H1 (cell line): ENCODE measurements around the gene HERC3. TPM values are rescaled to one million over a fixed set of nuclear protein-coding genes. Genes with fewer than 3 reads are reported as not detected.

Experiments used
- CTCF ChIA-PET: fragments of 300-600 bp; sonication (Branson Sonifier 250); formaldehyde crosslinking; loops from one replicate; lab custom pipeline; 2021; ENCODE audit not compliant: partially characterized antibody; lab: Charles Lee
- POLR2A ChIA-PET: fragments of 300-600 bp; sonication (Branson Sonifier 250); formaldehyde crosslinking; loops from one replicate; lab custom pipeline; 2021; ENCODE audit warnings: inconsistent platforms; ENCODE audit not compliant: partially characterized antibody; lab: Charles Lee
- DNase-seq, 2 experiments: peaks; one replicate each; pipeline versions ENCODE4 v3.0.0 to v3.0.0-alpha.2; 2010 to 2022; ENCODE audit warnings: low spot score in 2 of 2, low read depth in 1 of 2, mixed read lengths in 1 of 2
- FAIRE-seq: peaks from 2 replicates; lab custom pipeline; 2011; peaks lifted over from hg19 to GRCh38; lab: Jason Lieb, UNC
- H2AFZ ChIP-seq: 2 replicates; pipeline ENCODE4 v1.8.1; 2012; ENCODE audit warnings: low read length, inconsistent platforms
- H2AK5ac ChIP-seq: 2 replicates; pipeline ENCODE4 v1.6.1; 2013; ENCODE audit warnings: low read depth, low read length
- H2BK120ac ChIP-seq: replicated peaks from 2 replicates; pipeline ENCODE3; 2013; ENCODE audit warnings: low read depth, low read length, inconsistent platforms
- H2BK12ac ChIP-seq: 2 replicates; pipeline ENCODE4 v1.6.1; 2013; ENCODE audit warnings: low read depth, low read length
- H2BK15ac ChIP-seq: 2 replicates; pipeline ENCODE4 v1.6.1; 2013; ENCODE audit warnings: low read length
- H2BK20ac ChIP-seq: 2 replicates; pipeline ENCODE4 v1.6.1; 2013; ENCODE audit warnings: low read length
- H2BK5ac ChIP-seq: 2 replicates; pipeline ENCODE4 v1.6.1; 2013; ENCODE audit warnings: low read depth, low read length
- H3K14ac ChIP-seq: 2 replicates; pipeline ENCODE4 v1.6.1; 2013; ENCODE audit warnings: inconsistent platforms; ENCODE audit not compliant: insufficient read length
- H3K18ac ChIP-seq: 2 replicates; pipeline ENCODE4 v1.6.1; 2013; ENCODE audit warnings: low read length; ENCODE audit errors: extremely low read depth
- H3K23ac ChIP-seq: 2 replicates; pipeline ENCODE4 v1.6.1; 2013; ENCODE audit warnings: inconsistent platforms; ENCODE audit not compliant: insufficient read length
- H3K23me2 ChIP-seq: 2 replicates; pipeline ENCODE4 v1.6.1; 2013; ENCODE audit warnings: low read depth, low read length
- H3K27ac ChIP-seq: 2 replicates; pipeline ENCODE4 v1.6.1; 2011; ENCODE audit warnings: low read depth, low read length, inconsistent platforms
- H3K27me3 ChIP-seq, 4 experiments: replicated peaks in 1 of 4; 1 replicate in 1 of 4; 2 replicates in 3 of 4; pipeline versions ENCODE4 v1.6.1 to v1.8.1; 2011 to 2013; ENCODE audit warnings: low read length in 3 of 4, mild to moderate bottlenecking in 3 of 4, inconsistent platforms in 2 of 4, mixed read lengths in 2 of 4, moderate library complexity in 1 of 4; ENCODE audit not compliant: control insufficient read depth in 3 of 4, insufficient read depth in 3 of 4; ENCODE audit errors: extremely low read depth in 1 of 4
- H3K36me3 ChIP-seq, 4 experiments: 2 replicates each; pipeline versions ENCODE4 v1.6.1 to v1.8.1; 2011 to 2013; ENCODE audit warnings: mild to moderate bottlenecking in 4 of 4, low read length in 3 of 4, moderate library complexity in 2 of 4, control low read depth in 1 of 4, inconsistent platforms in 1 of 4; ENCODE audit not compliant: insufficient read depth in 4 of 4, control insufficient read depth in 2 of 4
- H3K4ac ChIP-seq: replicated peaks from 2 replicates; pipeline ENCODE3; 2013; ENCODE audit warnings: low read length, low read depth, mixed read lengths, inconsistent platforms; ENCODE audit not compliant: insufficient read length
- H3K4me1 ChIP-seq, 4 experiments: replicated peaks in 1 of 4; 1 replicate in 1 of 4; 2 replicates in 3 of 4; pipeline versions ENCODE4 v1.6.1 to v1.8.1; 2011 to 2013; ENCODE audit warnings: low read length in 3 of 4, inconsistent platforms in 2 of 4, mixed read lengths in 1 of 4; ENCODE audit not compliant: insufficient read depth in 4 of 4, control insufficient read depth in 3 of 4
- H3K4me2 ChIP-seq, 2 experiments: 2 replicates each; pipeline versions ENCODE4 v1.6.1 to v1.8.1; 2011 to 2013; ENCODE audit warnings: low read depth in 2 of 2, low read length in 2 of 2, control low read depth in 1 of 2, inconsistent platforms in 1 of 2, mild to moderate bottlenecking in 1 of 2; ENCODE audit not compliant: insufficient read depth in 1 of 2
- H3K4me3 ChIP-seq, 4 experiments: fragments of 200-600, 300-600 bp in 1 of 4; sonication (generic), shearing (Covaris generic), sonication (Bioruptor Twin) in 1 of 4; 2 replicates each; pipeline versions ENCODE4 v1.5.1 to v1.8.1; 2011 to 2016; ENCODE audit warnings: low read length in 4 of 4, low read depth in 3 of 4, control low read depth in 2 of 4, inconsistent platforms in 2 of 4, mild to moderate bottlenecking in 2 of 4, mixed read lengths in 1 of 4, moderate library complexity in 1 of 4; ENCODE audit not compliant: insufficient read depth in 2 of 4; ENCODE audit errors: extremely low read depth in 1 of 4
- H3K56ac ChIP-seq: replicated peaks from 2 replicates; pipeline ENCODE3; 2013; ENCODE audit warnings: low read depth, mild to moderate bottlenecking, mixed read lengths, low read length, inconsistent platforms; ENCODE audit not compliant: insufficient read length
- H3K79me1 ChIP-seq: 2 replicates; pipeline ENCODE4 v1.6.1; 2013; ENCODE audit warnings: low read depth, low read length, control low read depth
- H3K79me2 ChIP-seq, 2 experiments: 2 replicates each; pipeline versions ENCODE4 v1.6.1 to v1.8.1; 2012 to 2013; ENCODE audit warnings: low read length in 2 of 2, mild to moderate bottlenecking in 2 of 2, inconsistent platforms in 1 of 2; ENCODE audit not compliant: insufficient read depth in 2 of 2, control insufficient read depth in 1 of 2
- H3K9ac ChIP-seq, 4 experiments: replicated peaks in 1 of 4; 1 replicate in 1 of 4; 2 replicates in 3 of 4; pipeline versions ENCODE4 v1.6.1 to v1.8.1; 2011 to 2013; ENCODE audit warnings: low read depth in 3 of 4, low read length in 3 of 4, control low read depth in 2 of 4, mild to moderate bottlenecking in 2 of 4, moderate library complexity in 2 of 4, inconsistent platforms in 1 of 4; ENCODE audit errors: extremely low read depth in 1 of 4
- H3K9me3 ChIP-seq, 2 experiments: 2 replicates each; pipeline versions ENCODE4 v1.6.1 to v1.8.1; 2012 to 2013; ENCODE audit warnings: mild to moderate bottlenecking in 2 of 2, moderate library complexity in 2 of 2, control low read depth in 1 of 2, inconsistent platforms in 1 of 2, low read depth in 1 of 2, low read length in 1 of 2, mixed read lengths in 1 of 2; ENCODE audit not compliant: insufficient read depth in 2 of 2
- H4K20me1 ChIP-seq, 2 experiments: replicated peaks in 1 of 2; 2 replicates each; pipeline versions ENCODE3 to v1.8.1; 2011 to 2013; ENCODE audit warnings: inconsistent platforms in 2 of 2, low read length in 2 of 2, mild to moderate bottlenecking in 1 of 2; ENCODE audit not compliant: insufficient read depth in 2 of 2, control insufficient read depth in 1 of 2
- H4K5ac ChIP-seq: 2 replicates; pipeline ENCODE4 v1.6.1; 2013; ENCODE audit warnings: low read length, low read depth, mixed read lengths, inconsistent platforms; ENCODE audit not compliant: insufficient read length
- H4K8ac ChIP-seq: 2 replicates; pipeline ENCODE4 v1.8.0; 2013; ENCODE audit warnings: mild to moderate bottlenecking, moderate library complexity, low read length, inconsistent platforms; ENCODE audit not compliant: insufficient read depth; ENCODE audit errors: extremely low read depth
- H4K91ac ChIP-seq: replicated peaks from 2 replicates; pipeline ENCODE3; 2013; ENCODE audit warnings: low read length, mixed read lengths, inconsistent platforms; ENCODE audit not compliant: insufficient read length
- BACH1 ChIP-seq: IDR thresholded peaks from 2 replicates; pipeline ENCODE4 v1.6.1; 2012; ENCODE audit warnings: low read length, improper control_type of control experiment
- CBX8 ChIP-seq: fragments of 300-800, 300-1000 bp; sonication (generic); IDR thresholded peaks from 2 replicates; pipeline ENCODE4 v1.7.1; 2016; ENCODE audit warnings: low read depth, low read length, borderline replicate concordance
- CHD1 ChIP-seq: IDR thresholded peaks from 2 replicates; pipeline ENCODE4 v1.6.1; 2012; ENCODE audit warnings: low read depth, low read length, improper control_type of control experiment
- E2F6 ChIP-seq: IDR thresholded peaks from 2 replicates; pipeline ENCODE4 v1.6.1; 2012; ENCODE audit warnings: inconsistent platforms
- KDM4A ChIP-seq: IDR thresholded peaks from one replicate; pipeline ENCODE4 v1.7.1; 2012; ENCODE audit warnings: low read depth, mild to moderate bottlenecking, moderate library complexity, low read length, inconsistent platforms; ENCODE audit not compliant: severe bottlenecking
- NRF1 ChIP-seq: IDR thresholded peaks from 2 replicates; pipeline ENCODE4 v1.6.1; 2011; ENCODE audit warnings: mild to moderate bottlenecking, low read depth, low read length, improper control_type of control experiment
- RFX5 ChIP-seq: IDR thresholded peaks from 2 replicates; pipeline ENCODE4 v1.6.1; 2011; ENCODE audit warnings: low read depth, low read length, improper control_type of control experiment, borderline replicate concordance
- RNF2 ChIP-seq: fragments of 200-900, 300-1000 bp; sonication (generic); IDR thresholded peaks from 2 replicates; pipeline ENCODE4 v1.7.1; 2016; ENCODE audit warnings: borderline replicate concordance, low read depth, mild to moderate bottlenecking, antibody characterized with exemption, low read length; ENCODE audit not compliant: poor library complexity, severe bottlenecking; ENCODE audit errors: missing control alignments
- RXRA ChIP-seq: IDR thresholded peaks from 2 replicates; pipeline ENCODE4 v1.6.1; 2011; ENCODE audit warnings: low read depth, mild to moderate bottlenecking, low read length, moderate library complexity; ENCODE audit not compliant: insufficient read depth
- SIRT6 ChIP-seq: IDR thresholded peaks from one replicate; pipeline ENCODE4 v1.7.1; 2012; ENCODE audit warnings: low read length, inconsistent platforms
- SIX5 ChIP-seq: IDR thresholded peaks from 2 replicates; pipeline ENCODE4 v1.6.1; 2011; ENCODE audit warnings: mild to moderate bottlenecking, low read depth, low read length
- SP1 ChIP-seq: IDR thresholded peaks from 2 replicates; pipeline ENCODE4 v1.6.1; 2011; ENCODE audit warnings: low read depth, low read length
- SUZ12 ChIP-seq: fragments of 200-600 bp; sonication (generic); IDR thresholded peaks from 2 replicates; pipeline ENCODE4 v1.6.1; 2012; ENCODE audit warnings: mild to moderate bottlenecking, inconsistent platforms, low read length, moderate library complexity, mixed read lengths
- TBP ChIP-seq: IDR thresholded peaks from 2 replicates; pipeline ENCODE4 v1.6.1; 2011; ENCODE audit warnings: low read depth, low read length, improper control_type of control experiment
- WGBS, 2 experiments: shearing (Covaris generic) in 1 of 2; methylation state at CpG; one replicate each; pipeline versions ENCODE4 v1.1.6 to v1.1.7; 2013 to 2015; ENCODE audit warnings: low lambda C conversion rate in 2 of 2, mixed read lengths in 2 of 2, inconsistent platforms in 1 of 2, low coverage in 1 of 2, missing lambda C conversion rate in 1 of 2; ENCODE audit not compliant: insufficient replicate concordance in 2 of 2, insufficient coverage in 1 of 2, insufficient read length in 1 of 2; ENCODE audit errors: extremely low coverage in 1 of 2, missing lambda C conversion rate in 1 of 2; 5-methylcytosine and 5-hydroxymethylcytosine counted together
- polyA plus RNA-seq, 7 experiments: library from polyadenylated mRNA; depleted of rRNA in 3 of 7; stranded (reverse) in 5 of 7; unstranded in 2 of 7; fragments of >200 nt in 5 of 7; fragments of 200-250 nt in 2 of 7; gene quantifications; 1 replicate in 5 of 7; 2 replicates in 1 of 7; 4 replicates in 1 of 7; pipeline versions ENCODE4 v1.2.1 to v1.2.3, GENCODE V29; 2011 to 2013; ENCODE audit warnings: missing spikeins in 2 of 7, mixed read lengths in 2 of 7
- total RNA-seq: library from RNA; stranded (reverse); fragmentation: NEBNext Ultra II Directional; extraction: Animal tissue kit (Norgen Biotek cat#: 25700); gene quantifications from 2 replicates; pipeline ENCODE4 v1.2.1, GENCODE V29; 2021

Gene HERC3
- total and polyA plus RNA-seq, 2 of the 8 experiments (the other 6 are each of a cell fraction or from before 2014, with no cell fraction given), result 1.4 to 5.7 TPM

DNA sequence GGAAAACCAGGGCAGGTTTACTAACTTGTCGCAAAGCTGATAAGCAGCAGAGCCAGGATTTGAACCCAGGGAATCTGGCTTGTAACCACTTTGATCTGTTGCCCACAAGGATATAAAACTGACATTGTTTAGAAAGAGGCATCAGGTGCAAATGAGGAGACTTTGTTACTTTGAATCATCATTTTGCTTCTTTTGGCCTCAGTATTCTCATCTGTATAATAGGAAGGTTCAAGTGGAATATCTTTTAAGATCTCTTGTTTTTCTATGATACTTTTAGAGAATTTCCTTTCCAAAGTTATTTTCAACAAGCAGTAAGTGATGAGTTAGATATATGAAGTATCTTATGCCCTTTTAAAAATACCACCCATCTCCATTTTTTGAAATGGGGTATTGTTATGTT, 163.2 kb downstream of the HERC3 start:
- POLR2A ChIA-PET, result no interaction called here
- no peak overlapping the region for H2BK20ac ChIP-seq
- no peak overlapping the region for H4K5ac ChIP-seq
- WGBS, 2 experiments, result 94% methylated on average over 1 of the region's 1 CpG; no CpG with 5 or more reads in 1 of the 2 experiments
- H3K9ac ChIP-seq, result no peak overlapping the region
- no peaks in the 10 kb centered on the region for H3K79me1 ChIP-seq
- peaks cover 3 to 11% (median 7%) of the 10 kb centered on the region in 4 experiments; a peak in 4 of 7 replicates for H3K4me1 ChIP-seq
- no peak overlapping the region for H3K4me2 ChIP-seq
- no peaks in the 10 kb centered on the region for H3K23me2 ChIP-seq
- H3K14ac ChIP-seq, result no peak overlapping the region
- H4K8ac ChIP-seq, result no peak overlapping the region
- FAIRE-seq, result no peak
- no peak overlapping the region for H2BK120ac ChIP-seq
- peaks cover 0 to 3% of the 10 kb centered on the region in 2 experiments for H4K20me1 ChIP-seq
- no peak overlapping the region for H2AK5ac ChIP-seq
- CTCF ChIA-PET, result interaction anchor here (0.8 to 2.3 kb wide), 4 partner anchors 8 to 268 kb away, joined by 3 to 7 read pairs (median 4); no protein-coding TSS in a partner anchor
- no peak overlapping the region for H3K4me3 ChIP-seq
- no peak overlapping the region for H2AFZ ChIP-seq
- H3K23ac ChIP-seq, result no peak overlapping the region
- H3K27me3 ChIP-seq, result no peaks in the 10 kb centered on the region
- DNase-seq, result no peak
- no peak overlapping the region for H3K27ac ChIP-seq
- no peak overlapping the region for H3K56ac ChIP-seq
- H3K4ac ChIP-seq, result no peak overlapping the region
- H2BK15ac ChIP-seq, result no peak overlapping the region
- H2BK5ac ChIP-seq, result no peak overlapping the region
- H2BK12ac ChIP-seq, result no peak overlapping the region
- H3K18ac ChIP-seq, result no peak overlapping the region
- H4K91ac ChIP-seq, result no peak overlapping the region
- H3K9me3 ChIP-seq, result no peaks in the 10 kb centered on the region
- no peaks in the 10 kb centered on the region for H3K79me2 ChIP-seq
- H3K36me3 ChIP-seq, result peaks cover 0 to 3% (median 0%) of the 10 kb centered on the region in 4 experiments; a peak in 2 of 8 replicates
- TF ChIP-seq CHD1, result no peak
- TF ChIP-seq BACH1, result no peak
- no peak for TF ChIP-seq RFX5
- TF ChIP-seq SIRT6, result no peak
- TF ChIP-seq CBX8, result no peak
- TF ChIP-seq KDM4A, result no peak
- TF ChIP-seq SIX5, result no peak
- no peak for TF ChIP-seq SP1
- TF ChIP-seq RNF2, result no peak
- TF ChIP-seq NRF1, result no peak
- TF ChIP-seq E2F6, result no peak
- no peak for TF ChIP-seq RXRA
- no peak for TF ChIP-seq TBP
- no peak for TF ChIP-seq SUZ12
